ENCODE results near the gene CRYBA4. TPM values are rescaled to one million over a fixed set of nuclear protein-coding genes. Genes with fewer than 3 reads are reported as not detected.

CRYBA4 gene
- total RNA-seq, 1 donor from 2014 or later = not detected

DNA sequence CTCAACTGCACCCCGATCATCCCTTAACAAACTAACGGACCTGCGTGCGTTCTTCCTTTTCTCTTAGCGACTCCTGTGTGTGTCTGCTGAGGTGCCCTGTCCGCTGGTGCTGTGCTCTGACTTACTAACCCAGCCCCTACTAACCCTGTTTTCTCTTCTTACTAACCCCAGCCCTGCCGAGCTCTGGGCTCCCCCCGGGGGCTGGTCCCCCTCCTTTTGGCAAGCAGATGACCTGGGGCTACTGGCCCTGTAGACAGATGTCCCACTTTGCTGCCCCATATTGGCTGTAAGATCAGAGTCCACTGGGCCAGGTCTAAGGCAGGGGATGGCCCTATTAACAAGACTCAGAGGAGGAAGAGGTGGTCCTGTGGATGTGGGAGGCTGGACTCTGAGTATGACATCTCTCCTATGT, 50.3 kb downstream of the CRYBA4 start:
- ATAC-seq = no peak
- intact Hi-C loops (cut with DNase I) = no loop called here
- Histone ChIP-seq H3K4me1 (peaks cover 42% of the 10 kb centered on the region), H3K27ac (peak overlapping the region; percentile 97), H3K36me3 (no peaks in the 10 kb centered on the region), H3K27me3 (ENCODE audit: low read depth) (no peaks in the 10 kb centered on the region), H3K4me3 (peak overlapping the region; percentile 82), H3K9me3 (no peaks in the 10 kb centered on the region)
- no peak for DNase-seq
- TF ChIP-seq, protein P1, sequence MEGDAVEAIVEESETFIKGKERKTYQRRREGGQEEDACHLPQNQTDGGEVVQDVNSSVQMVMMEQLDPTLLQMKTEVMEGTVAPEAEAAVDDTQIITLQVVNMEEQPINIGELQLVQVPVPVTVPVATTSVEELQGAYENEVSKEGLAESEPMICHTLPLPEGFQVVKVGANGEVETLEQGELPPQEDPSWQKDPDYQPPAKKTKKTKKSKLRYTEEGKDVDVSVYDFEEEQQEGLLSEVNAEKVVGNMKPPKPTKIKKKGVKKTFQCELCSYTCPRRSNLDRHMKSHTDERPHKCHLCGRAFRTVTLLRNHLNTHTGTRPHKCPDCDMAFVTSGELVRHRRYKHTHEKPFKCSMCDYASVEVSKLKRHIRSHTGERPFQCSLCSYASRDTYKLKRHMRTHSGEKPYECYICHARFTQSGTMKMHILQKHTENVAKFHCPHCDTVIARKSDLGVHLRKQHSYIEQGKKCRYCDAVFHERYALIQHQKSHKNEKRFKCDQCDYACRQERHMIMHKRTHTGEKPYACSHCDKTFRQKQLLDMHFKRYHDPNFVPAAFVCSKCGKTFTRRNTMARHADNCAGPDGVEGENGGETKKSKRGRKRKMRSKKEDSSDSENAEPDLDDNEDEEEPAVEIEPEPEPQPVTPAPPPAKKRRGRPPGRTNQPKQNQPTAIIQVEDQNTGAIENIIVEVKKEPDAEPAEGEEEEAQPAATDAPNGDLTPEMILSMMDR (IDR thresholded peaks at IDR 0.05) = no peak

DNA sequence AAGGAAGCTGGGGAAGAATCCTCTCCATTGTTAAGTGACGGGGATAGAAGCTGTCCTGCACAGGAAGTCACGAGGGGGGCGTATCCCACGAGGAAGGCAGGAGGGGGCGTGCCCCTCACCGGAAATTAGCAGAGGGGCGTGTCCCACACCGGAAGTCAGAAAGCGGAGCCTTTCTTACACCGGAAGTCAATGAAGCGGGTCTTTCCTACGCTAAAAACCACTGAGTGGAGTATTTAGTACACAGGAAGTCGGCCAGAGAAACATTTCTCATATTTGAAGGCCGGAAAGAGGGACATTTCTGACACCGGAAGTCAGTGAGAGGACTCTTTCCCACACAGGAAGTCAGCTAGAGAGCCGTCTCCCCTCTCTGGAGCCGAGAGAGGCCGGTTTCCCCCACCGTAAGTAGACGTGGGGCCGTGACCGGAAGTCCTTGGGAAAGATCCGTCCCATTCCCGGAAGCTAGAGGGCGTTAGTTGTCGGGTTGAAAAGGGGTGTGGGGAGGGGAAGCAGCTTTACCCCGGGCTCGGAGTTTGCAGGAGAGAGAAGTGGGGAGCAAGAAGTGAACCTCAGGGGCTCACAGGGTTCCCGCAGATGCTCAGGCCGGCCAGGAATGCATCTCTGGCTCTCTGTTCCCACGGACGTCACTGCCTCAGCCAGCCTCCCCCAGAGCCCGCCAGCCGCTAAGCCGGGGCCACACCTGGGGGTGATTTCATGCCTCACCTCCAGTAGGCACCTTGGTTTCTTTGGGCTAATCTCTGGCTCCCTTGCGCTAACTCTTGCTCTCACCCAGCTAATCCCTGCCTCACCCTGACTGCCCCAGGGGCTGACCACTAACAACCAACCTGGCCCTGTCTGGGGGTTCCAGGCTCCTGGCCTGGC, 51.1 kb downstream of the CRYBA4 start:
- ATAC-seq = peak; percentile 93 to 96
- intact Hi-C loops (cut with DNase I) = no loop called here
- TF ChIP-seq, protein P1 (IDR thresholded peaks at IDR 0.05) = peak; percentile 42

DNA sequence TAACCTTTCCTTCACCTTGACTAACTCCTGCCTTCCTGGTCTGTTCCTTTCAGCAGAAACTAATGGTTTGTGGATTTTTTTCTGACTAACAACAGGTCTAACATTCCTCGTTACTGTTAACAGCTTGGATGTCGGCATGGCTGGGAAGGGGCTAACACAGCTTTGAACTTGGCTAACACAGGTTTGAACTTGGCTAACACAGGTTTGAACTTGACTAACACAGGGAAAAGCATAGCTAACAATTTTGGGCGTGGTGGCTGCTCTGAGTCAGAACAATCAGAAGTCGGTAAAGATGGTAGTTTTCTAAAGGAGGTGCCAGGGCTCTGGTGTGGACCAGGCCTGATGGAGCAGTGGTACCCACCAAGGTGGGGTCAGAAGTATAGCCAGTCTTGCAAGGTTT, 51.7 kb downstream of the CRYBA4 start:
- Histone ChIP-seq H3K4me3 (peak overlapping the region; percentile 82), H3K36me3 (no peaks in the 10 kb centered on the region), H3K27me3 (ENCODE audit: low read depth) (no peaks in the 10 kb centered on the region), H3K4me1 (peaks cover 42% of the 10 kb centered on the region), H3K9me3 (no peaks in the 10 kb centered on the region), H3K27ac (peak overlapping the region; percentile 97)
- intact Hi-C loops (cut with DNase I) = no loop called here
- no peak for DNase-seq
- TF ChIP-seq, protein P1 (IDR thresholded peaks at IDR 0.05) = no peak
- ATAC-seq = no peak

More for the DNA sequence above, 51.1 kb downstream of the CRYBA4 start:
- Histone ChIP-seq H3K27me3 (ENCODE audit: low read depth) (no peaks in the 10 kb centered on the region), H3K27ac (peak overlapping the region; percentile 97), H3K9me3 (no peaks in the 10 kb centered on the region), H3K4me1 (peaks cover 42% of the 10 kb centered on the region), H3K4me3 (peak overlapping the region; percentile 82), H3K36me3 (no peaks in the 10 kb centered on the region)
- DNase-seq = peak; percentile 92

DNA sequence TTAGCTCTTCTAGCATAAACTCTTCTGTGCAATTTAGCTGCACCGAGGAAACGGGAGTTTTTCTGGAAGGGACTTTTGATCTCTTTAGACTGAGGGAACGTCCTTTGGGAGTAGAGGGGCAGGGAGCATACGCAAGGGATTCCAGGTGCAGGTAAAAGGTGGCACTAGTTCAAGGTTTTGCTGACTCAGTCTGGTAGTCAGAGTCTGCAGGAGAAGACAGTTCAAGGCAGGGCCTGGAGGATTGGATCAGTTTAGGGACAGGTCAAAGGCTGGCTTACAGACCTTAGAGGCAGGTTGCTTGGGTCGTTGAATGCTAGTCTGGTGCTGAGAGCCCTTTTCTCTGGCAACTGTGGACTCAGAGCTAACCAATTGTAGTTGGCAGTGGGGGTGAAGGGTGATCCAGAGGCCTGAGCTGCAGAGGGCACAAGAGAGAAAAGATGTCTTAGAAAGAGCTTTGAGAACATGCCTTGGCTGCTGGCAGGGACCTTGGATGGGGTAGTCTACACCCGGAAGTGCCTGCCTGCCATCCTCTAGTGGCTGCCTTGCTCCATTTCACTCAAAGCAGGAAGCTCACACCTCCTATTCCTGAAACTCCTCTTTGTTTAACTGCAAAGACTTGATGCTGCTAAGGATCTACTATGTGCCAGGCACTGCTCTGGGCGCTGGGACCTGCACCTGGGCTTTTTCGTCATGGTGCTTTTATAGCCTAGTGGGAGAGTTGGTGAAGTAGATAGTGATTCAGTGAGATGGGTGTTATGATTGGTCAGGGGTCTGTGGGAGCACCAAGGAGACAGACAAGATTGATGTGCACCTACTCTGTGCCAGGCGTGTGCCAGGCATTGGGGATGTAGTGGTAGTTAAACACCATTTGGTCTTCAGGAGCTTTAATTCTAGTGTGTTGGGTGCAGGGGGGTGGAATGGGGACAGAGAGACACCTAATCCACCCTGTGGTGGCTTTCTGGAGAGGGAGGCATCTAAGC, 52.7 kb downstream of the CRYBA4 start:
- Histone ChIP-seq H3K27me3 (ENCODE audit: low read depth) (no peaks in the 10 kb centered on the region), H3K27ac (peak overlapping the region; percentile 97), H3K4me3 (peak overlapping the region; percentile 82), H3K9me3 (no peaks in the 10 kb centered on the region), H3K4me1 (peaks cover 48% of the 10 kb centered on the region), H3K36me3 (no peaks in the 10 kb centered on the region)
- no peak for ATAC-seq
- no peak for DNase-seq
- TF ChIP-seq, protein P1 (IDR thresholded peaks at IDR 0.05) = no peak
- intact Hi-C loops (cut with DNase I) = no loop called here

DNA sequence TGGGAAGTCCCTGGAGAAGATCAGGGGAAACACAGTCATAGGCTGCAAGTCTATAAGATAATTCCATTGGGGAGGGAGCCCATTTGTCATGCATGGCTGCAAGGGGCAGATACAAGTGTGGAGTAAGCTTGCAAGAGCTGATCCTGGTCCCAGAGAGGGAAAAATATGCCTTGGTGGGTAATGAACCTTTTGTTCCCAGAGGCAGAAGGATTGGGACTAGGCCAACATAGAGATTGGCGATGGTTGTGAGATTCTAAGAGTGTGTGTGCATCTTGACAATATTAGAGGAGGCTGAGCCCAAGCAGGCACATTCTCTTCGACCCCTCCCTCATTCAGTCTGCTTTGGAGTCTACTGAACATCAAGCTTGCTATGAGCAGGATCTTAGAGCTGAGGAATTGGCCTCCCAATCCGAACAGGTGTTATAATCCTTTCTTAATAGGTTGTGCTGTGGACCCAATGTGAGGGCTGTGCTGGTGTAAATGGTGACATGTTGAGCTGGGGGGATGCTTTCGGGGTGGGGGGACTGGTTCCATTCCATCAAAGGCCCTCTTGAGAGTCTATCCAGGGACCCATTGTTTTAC, 54.0 kb downstream of the CRYBA4 start:
- no peak for DNase-seq
- Histone ChIP-seq H3K4me3 (no peak overlapping the region), H3K27me3 (ENCODE audit: low read depth) (no peaks in the 10 kb centered on the region), H3K36me3 (no peaks in the 10 kb centered on the region), H3K9me3 (no peaks in the 10 kb centered on the region), H3K4me1 (peaks cover 47% of the 10 kb centered on the region), H3K27ac (no peak overlapping the region)
- ATAC-seq = no peak
- TF ChIP-seq, protein P1 (IDR thresholded peaks at IDR 0.05) = no peak
- intact Hi-C loops (cut with DNase I) = no loop called here
